GM23338 (cell line): ENCODE measurements around the gene RCBTB1. TPM values are rescaled to one million over a fixed set of nuclear protein-coding genes. Genes with fewer than 3 reads are reported as not detected.

Experiments used
- ATAC-seq: fragments of 200-7000 bp; cut with Tn5 transposase; 3 replicates; pipeline ENCODE4 v1.9.1; 2020
- DNase-seq: peaks from one replicate; pipeline ENCODE4 v3.0.0-alpha.2; 2015; ENCODE audit warnings: low spot score
- H2AFZ ChIP-seq: fragments of 200-600 bp; sonication (generic); 2 replicates; pipeline ENCODE4 v1.8.0; 2016; ENCODE audit warnings: antibody characterized with exemption, mild to moderate bottlenecking, moderate library complexity
- H3F3A ChIP-seq: fragments of 200-600 bp; sonication (generic); replicated peaks from 2 replicates; pipeline ENCODE4 v1.8.0; 2017; ENCODE audit warnings: antibody characterized with exemption, mixed run types, low read depth
- H3K27ac ChIP-seq: fragments of 200-600 bp; sonication (generic); 2 replicates; pipeline ENCODE4 v1.6.1; 2016; ENCODE audit warnings: low read depth
- H3K27me3 ChIP-seq: fragments of 200-600 bp; sonication (generic); 2 replicates; pipeline ENCODE4 v1.8.0; 2016; ENCODE audit warnings: mild to moderate bottlenecking, mixed run types, moderate library complexity; ENCODE audit not compliant: insufficient read depth
- H3K36me3 ChIP-seq: fragments of 200-600 bp; sonication (generic); 2 replicates; pipeline ENCODE4 v1.8.0; 2016; ENCODE audit warnings: mild to moderate bottlenecking; ENCODE audit not compliant: insufficient read depth
- H3K4me1 ChIP-seq: fragments of 200-600 bp; sonication (generic); 2 replicates; pipeline ENCODE4 v1.8.0; 2016; ENCODE audit warnings: mild to moderate bottlenecking, moderate library complexity; ENCODE audit not compliant: insufficient read depth
- H3K4me2 ChIP-seq: fragments of 200-600 bp; sonication (generic); 2 replicates; pipeline ENCODE4 v1.7.1; 2017; ENCODE audit warnings: mixed run types
- H3K4me3 ChIP-seq: fragments of 200-600 bp; sonication (generic); 2 replicates; pipeline ENCODE4 v1.6.1; 2016; ENCODE audit warnings: mixed run types
- H3K79me2 ChIP-seq: fragments of 200-600 bp; sonication (generic); replicated peaks from 2 replicates; pipeline ENCODE4 v1.8.0; 2017; ENCODE audit warnings: mild to moderate bottlenecking; ENCODE audit not compliant: insufficient read depth
- H3K9me2 ChIP-seq: fragments of 200-600 bp; sonication (generic); 2 replicates; pipeline ENCODE4 v1.8.0; 2017; ENCODE audit not compliant: insufficient read depth
- H4K20me1 ChIP-seq: fragments of 200-600 bp; sonication (generic); replicated peaks from 2 replicates; pipeline ENCODE4 v1.8.0; 2017; ENCODE audit warnings: mild to moderate bottlenecking; ENCODE audit not compliant: insufficient read depth
- H3K27ac Mint-ChIP-seq: 2 replicates; pipeline ENCODE4 v1.8.0; 2020; ENCODE audit warnings: inconsistent platforms, mild to moderate bottlenecking, moderate library complexity, mixed read lengths
- H3K27me3 Mint-ChIP-seq: 3 replicates; pipeline ENCODE4 v1.8.0; 2022; ENCODE audit warnings: low read depth, mild to moderate bottlenecking, moderate library complexity, mixed read lengths, inconsistent platforms; ENCODE audit not compliant: insufficient read depth, poor library complexity
- H3K36me3 Mint-ChIP-seq: 3 replicates; pipeline ENCODE4 v1.8.0; 2021; ENCODE audit warnings: low read depth, mild to moderate bottlenecking, inconsistent platforms, moderate library complexity, mixed read lengths
- H3K4me1 Mint-ChIP-seq: 3 replicates; pipeline ENCODE4 v1.8.0; 2020; ENCODE audit warnings: mild to moderate bottlenecking, inconsistent platforms, mixed read lengths
- H3K4me3 Mint-ChIP-seq: 3 replicates; pipeline ENCODE4 v1.8.0; 2021; ENCODE audit warnings: moderate library complexity, mild to moderate bottlenecking, inconsistent platforms, mixed read lengths
- H3K9me3 Mint-ChIP-seq: 3 replicates; pipeline ENCODE4 v1.8.0; 2020; ENCODE audit warnings: moderate library complexity, mild to moderate bottlenecking, inconsistent platforms, mixed read lengths
- ETS1 ChIP-seq: IDR thresholded peaks from 2 replicates; pipeline ENCODE4 v1.6.1; 2016; ENCODE audit warnings: antibody characterized with exemption
- EZH2phosphoT487 ChIP-seq: fragments of 200-600 bp; sonication (generic); IDR thresholded peaks from one replicate; pipeline ENCODE4 v1.8.1; 2018; ENCODE audit warnings: antibody characterized with exemption; ENCODE audit not compliant: unreplicated experiment
- JUNB ChIP-seq: IDR thresholded peaks from one replicate; pipeline ENCODE4 v1.6.1; 2016; ENCODE audit warnings: antibody characterized with exemption; ENCODE audit not compliant: unreplicated experiment
- NANOG ChIP-seq: IDR thresholded peaks from 2 replicates; pipeline ENCODE4 v1.6.1; 2016; ENCODE audit warnings: antibody characterized with exemption, borderline replicate concordance
- POLR2AphosphoS5 ChIP-seq: IDR thresholded peaks from 2 replicates; pipeline ENCODE4 v1.6.1; 2016; ENCODE audit warnings: antibody characterized with exemption, low read depth
- REST ChIP-seq: IDR thresholded peaks from one replicate; pipeline ENCODE4 v1.6.1; 2018; ENCODE audit warnings: antibody characterized with exemption; ENCODE audit not compliant: unreplicated experiment
- STAT1 ChIP-seq: IDR thresholded peaks from one replicate; pipeline ENCODE4 v1.6.1; 2016; ENCODE audit warnings: antibody characterized with exemption; ENCODE audit not compliant: unreplicated experiment
- ZNF331 ChIP-seq: fragments of 250-450 bp; sonication (Bioruptor Pico); IDR thresholded peaks from 2 replicates; pipeline ENCODE4 v1.5.0; 2020; ENCODE audit warnings: low read depth, mild to moderate bottlenecking, moderate library complexity
- ZNF462 ChIP-seq: fragments of 250-450 bp; sonication (Bioruptor Pico); IDR thresholded peaks from 2 replicates; pipeline ENCODE4 v1.5.0; 2020; ENCODE audit warnings: mild to moderate bottlenecking, moderate library complexity
- polyA plus RNA-seq: library from polyadenylated mRNA; unstranded; fragments of >200 nt; fragmentation: Nextera tagmentation; extraction: Ambion mirVana; gene quantifications from 2 replicates; pipeline ENCODE4 v1.2.1, GENCODE V29; 2016
- total RNA-seq: library from RNA; depleted of rRNA; stranded (reverse); fragments of >200 nt; shearing (Covaris generic); gene quantifications from 2 replicates; pipeline ENCODE4 v1.2.3, GENCODE V29; 2014

RCBTB1 gene
- total and polyA plus RNA-seq, 2 experiments from 2014 or later = 10.8 to 33.5 TPM

GRCh38 chr13:49616676-49617065 is 31.3 kb upstream of the RCBTB1 start:
- Histone ChIP-seq H3K79me2 (no peaks in the 10 kb centered on the region), H3K9me2 (no peaks in the 10 kb centered on the region), H3F3A (no peaks in the 10 kb centered on the region), H2AFZ (no peak overlapping the region), H4K20me1 (no peaks in the 10 kb centered on the region), H3K4me1 (no peaks in the 10 kb centered on the region), H3K27ac (no peak overlapping the region), H3K4me2 (no peak overlapping the region), H3K27me3 (no peaks in the 10 kb centered on the region), H3K36me3 (no peaks in the 10 kb centered on the region), H3K4me3 (no peak overlapping the region)
- Mint-ChIP-seq H3K9me3 (no peaks in the 10 kb centered on the region), H3K27ac (no peak overlapping the region), H3K27me3 (no peaks in the 10 kb centered on the region), H3K36me3 (no peaks in the 10 kb centered on the region), H3K4me3 (no peak overlapping the region), H3K4me1 (no peaks in the 10 kb centered on the region)
- ATAC-seq (no peak), DNase-seq (no peak)
- TF ChIP-seq POLR2AphosphoS5 (no peak), NANOG (no peak), ZNF462 (no peak), REST (no peak), JUNB (no peak), ETS1 (no peak), STAT1 (no peak), ZNF331 (no peak), EZH2phosphoT487 (no peak)
